ENCODE measurements around the gene CHAMP1.
"Not testable (repeated sequence)": the region's sequence is repeated elsewhere in the genome, so short reads cannot be mapped to it uniquely, and the experiment has no call there.

Gene CHAMP1

GRCh38 chr13:114303700-114304327 is 10.5 kb upstream of the CHAMP1 start:
- no peak for DNase-seq

- no peak for DNase-seq
Measured at GRCh38 chr13:114304346-114305034, 9.8 kb upstream of the CHAMP1 start.

GRCh38 chr13:114309086-114309485 is 5.2 kb upstream of the CHAMP1 start:
- DNase-seq = no peak

GRCh38 chr13:114309806-114310410 is 4.4 kb upstream of the CHAMP1 start:
- no peak for DNase-seq

- no peak for DNase-seq
Measured at GRCh38 chr13:114310956-114311355, 3.3 kb upstream of the CHAMP1 start.

- DNase-seq = no peak
Measured at GRCh38 chr13:114311387-114311786, 2.9 kb upstream of the CHAMP1 start.

- DNase-seq = no peak
Measured at GRCh38 chr13:114311908-114312307, 2.4 kb upstream of the CHAMP1 start.

GRCh38 chr13:114313061-114313860 is 1.0 kb upstream of the CHAMP1 start:
- peak; percentile 8 for DNase-seq

GRCh38 chr13:114315074-114315785 is 927 bp downstream of the CHAMP1 start:
- peak; percentile 25 for DNase-seq

GRCh38 chr13:114318624-114319023 is 4.3 kb downstream of the CHAMP1 start:
- no peak for DNase-seq

GRCh38 chr13:114319441-114319913 is 5.2 kb downstream of the CHAMP1 start:
- no peak for DNase-seq

- no peak for DNase-seq
Measured at GRCh38 chr13:114320065-114320464, 5.8 kb downstream of the CHAMP1 start.

GRCh38 chr13:114321256-114321655 is 7.0 kb downstream of the CHAMP1 start:
- DNase-seq = no peak

GRCh38 chr13:114323349-114323748 is 9.0 kb downstream of the CHAMP1 start:
- no peak for DNase-seq

- no peak for DNase-seq
Measured at GRCh38 chr13:114324334-114324733, 10.0 kb downstream of the CHAMP1 start.

- DNase-seq = no peak
Measured at GRCh38 chr13:114325729-114326128, 11.4 kb downstream of the CHAMP1 start.

GRCh38 chr13:114328034-114328433 is 13.7 kb downstream of the CHAMP1 start:
- no peak for DNase-seq

- DNase-seq = no peak
Measured at GRCh38 chr13:114328595-114328994, 14.3 kb downstream of the CHAMP1 start.

GRCh38 chr13:114330086-114330485 is 15.8 kb downstream of the CHAMP1 start:
- no peak for DNase-seq

GRCh38 chr13:114333881-114334280 is 19.6 kb downstream of the CHAMP1 start:
- DNase-seq = not testable (repeated sequence)

- no peak for DNase-seq
Measured at GRCh38 chr13:114334305-114335053, 20.2 kb downstream of the CHAMP1 start.

- DNase-seq = not testable (repeated sequence)
Measured at GRCh38 chr13:114336457-114336856, 22.2 kb downstream of the CHAMP1 start.
